ENCODE measurements around the gene SPATA31C1.
"Not testable (repeated sequence)": the region's sequence is repeated elsewhere in the genome, so short reads cannot be mapped to it uniquely, and the experiment has no call there.

Gene SPATA31C1

DNA sequence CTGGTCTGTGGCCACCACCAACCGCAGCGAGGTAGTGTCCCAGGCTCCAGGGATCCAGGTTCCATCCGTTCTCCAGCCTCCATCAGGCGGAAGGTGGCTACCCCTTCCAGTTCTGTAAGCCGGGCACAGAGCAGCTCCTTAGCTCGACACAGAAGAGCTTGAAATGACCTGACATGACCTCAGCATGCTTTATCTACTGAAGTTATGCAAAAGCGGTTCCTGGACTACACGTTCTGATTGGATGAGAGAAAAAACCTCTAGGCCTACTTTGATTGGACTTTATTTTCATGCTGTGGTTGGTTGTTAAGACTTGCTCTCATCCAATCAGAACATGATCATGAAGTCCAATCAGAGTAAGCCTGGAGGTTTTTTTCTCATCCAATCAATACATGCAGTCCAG is 21.3 kb downstream of the SPATA31C1 start:
- H3K4me3 Mint-ChIP-seq, ATAC-seq: not testable (repeated sequence)

DNA sequence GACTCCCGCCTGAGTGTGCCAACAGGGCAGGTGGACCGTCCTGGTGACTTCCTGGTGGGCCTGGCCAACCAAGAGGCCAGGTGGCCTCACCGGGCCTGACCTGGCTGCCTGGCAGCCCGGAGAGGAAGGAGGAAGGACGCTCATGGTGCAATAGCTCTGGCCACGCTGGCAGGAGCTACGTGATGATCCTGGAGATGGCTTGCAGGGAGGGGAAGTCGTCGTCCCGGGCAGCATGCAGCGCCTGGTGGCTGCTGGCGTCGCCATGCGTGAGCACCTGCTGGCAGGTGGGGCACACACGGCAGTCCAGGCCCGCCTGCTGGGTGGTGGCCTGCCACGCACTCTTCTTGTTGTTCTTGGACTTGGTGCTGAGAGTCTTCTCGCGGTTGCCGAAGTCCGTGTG is 26.3 kb downstream of the SPATA31C1 start:
- no peak for DNase-seq
- Mint-ChIP-seq H3K36me3 (ENCODE audit: low read depth) (no peaks in the 10 kb centered on the region), H3K27me3 (peaks cover 5% of the 10 kb centered on the region), H3K27ac (no peak overlapping the region), H3K4me1 (no peaks in the 10 kb centered on the region), H3K9me3 (no peaks in the 10 kb centered on the region), H3K4me3 (no peak overlapping the region)
- no peak for ATAC-seq

More for the DNA sequence above, 21.3 kb downstream of the SPATA31C1 start:
- not testable (repeated sequence) for H3K9me3 Mint-ChIP-seq; DNase-seq; H3K36me3 Mint-ChIP-seq (ENCODE audit: low read depth); H3K27ac Mint-ChIP-seq; H3K4me1 Mint-ChIP-seq
- peaks cover 13% of the 10 kb centered on the region for H3K27me3 Mint-ChIP-seq

DNA sequence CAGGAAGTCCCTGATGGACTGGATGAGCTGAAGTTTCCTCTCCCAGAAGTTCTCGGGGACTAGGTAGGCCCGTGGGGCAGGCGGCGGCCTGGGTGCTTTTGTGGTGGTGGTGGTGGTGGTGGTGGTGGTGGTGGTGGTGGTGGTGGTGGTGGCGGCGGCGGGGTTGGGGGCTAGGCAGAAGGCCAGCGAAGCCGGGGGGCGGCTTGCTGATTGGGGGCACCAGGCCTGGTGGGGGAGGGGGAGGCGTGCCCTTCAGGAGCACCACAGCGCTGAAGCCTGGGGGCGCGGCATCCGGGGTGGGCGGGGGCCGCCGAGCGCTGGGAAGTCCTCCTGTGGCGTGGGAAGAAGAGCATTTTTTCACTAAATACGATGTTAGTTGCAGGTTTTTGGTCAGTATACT is 26.9 kb downstream of the SPATA31C1 start:
- Mint-ChIP-seq H3K27me3 (peaks cover 5% of the 10 kb centered on the region), H3K4me3 (no peak overlapping the region), H3K27ac (no peak overlapping the region), H3K9me3 (no peaks in the 10 kb centered on the region), H3K4me1 (no peaks in the 10 kb centered on the region), H3K36me3 (ENCODE audit: low read depth) (no peaks in the 10 kb centered on the region)
- ATAC-seq (no peak), DNase-seq (no peak)

DNA sequence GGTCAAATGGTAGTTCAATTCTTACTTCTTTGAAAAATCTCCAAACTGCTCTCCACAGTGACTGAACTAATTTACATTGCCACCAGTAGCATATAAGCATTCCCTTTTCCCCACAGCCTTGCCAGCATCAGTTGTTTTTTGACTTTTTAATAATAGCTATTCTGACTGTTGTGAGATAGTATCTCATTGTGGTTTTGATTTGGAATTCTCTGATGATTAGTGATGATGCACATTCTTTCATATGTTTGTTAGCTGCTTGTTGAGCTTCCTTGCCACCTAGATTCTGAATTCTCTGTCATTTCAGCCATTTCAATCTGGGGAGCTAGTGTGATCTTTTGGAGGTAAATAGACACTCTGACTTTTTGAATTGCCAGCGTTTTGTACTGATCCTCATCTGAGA is 32.5 kb downstream of the SPATA31C1 start:
- Mint-ChIP-seq H3K9me3 (peaks cover 8% of the 10 kb centered on the region), H3K4me3 (no peak overlapping the region), H3K36me3 (ENCODE audit: low read depth) (no peaks in the 10 kb centered on the region), H3K27me3 (peaks cover 17% of the 10 kb centered on the region), H3K4me1 (no peaks in the 10 kb centered on the region), H3K27ac (no peak overlapping the region)
- ATAC-seq (no peak), DNase-seq (no peak)

DNA sequence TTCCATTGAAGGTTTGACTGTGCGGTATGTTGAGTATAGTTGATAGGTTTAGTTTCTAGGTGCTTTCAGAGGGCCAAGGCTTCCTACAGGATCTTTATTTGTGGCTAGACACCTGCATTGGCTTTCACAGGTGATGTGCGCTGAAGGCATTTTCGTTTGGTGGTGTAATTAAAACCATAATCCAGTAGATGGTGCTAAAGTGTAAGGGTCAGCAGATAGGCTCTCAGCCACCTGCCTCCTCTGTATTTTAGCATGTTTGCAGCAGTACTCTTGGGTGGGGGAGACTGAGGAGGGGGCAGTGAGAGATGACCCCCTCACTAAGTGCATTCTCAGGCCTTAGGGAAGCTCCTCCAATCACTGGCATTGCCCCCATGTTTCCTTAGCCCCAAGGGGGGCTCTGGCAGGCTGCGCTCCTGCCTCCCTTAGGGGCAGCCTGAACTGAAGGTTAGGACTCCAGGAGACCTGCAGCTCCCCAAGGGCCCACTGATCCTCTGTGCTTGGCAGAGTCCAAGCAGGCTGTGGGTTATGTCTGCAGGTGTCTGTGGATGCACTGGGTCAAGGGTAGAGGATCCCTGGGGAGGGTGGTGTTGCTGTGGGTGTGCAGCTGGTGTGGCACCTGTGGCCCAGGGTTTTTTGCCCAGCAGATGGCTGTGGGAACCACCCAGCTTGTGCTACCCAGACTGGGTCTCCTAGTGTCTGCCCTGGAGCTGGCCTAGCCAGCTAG is 33.2 kb downstream of the SPATA31C1 start:
- DNase-seq (no peak), ATAC-seq (no peak)
- Mint-ChIP-seq H3K27me3 (peaks cover 19% of the 10 kb centered on the region), H3K36me3 (ENCODE audit: low read depth) (no peaks in the 10 kb centered on the region), H3K27ac (no peak overlapping the region), H3K4me1 (no peaks in the 10 kb centered on the region), H3K4me3 (no peak overlapping the region), H3K9me3 (peaks cover 8% of the 10 kb centered on the region)

DNA sequence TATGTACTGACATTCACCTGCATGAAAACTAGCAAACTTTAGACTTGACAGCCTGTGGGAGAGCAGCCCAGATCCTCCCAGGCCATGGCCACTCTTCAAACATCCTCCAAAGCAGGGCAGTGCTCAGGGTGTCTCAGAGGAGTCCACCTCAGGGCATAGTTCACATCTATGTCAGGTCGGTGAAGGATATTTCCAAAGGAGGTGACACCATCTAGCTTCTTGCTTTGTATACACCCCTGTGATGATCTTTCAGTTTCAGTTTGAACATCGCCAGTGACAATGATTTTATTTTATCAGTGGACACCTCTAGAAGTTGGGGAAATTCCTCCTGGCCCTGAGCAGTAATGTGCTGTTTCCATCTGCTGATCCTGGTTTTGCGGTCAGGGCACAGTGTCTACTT is 36.5 kb downstream of the SPATA31C1 start:
- H3K27me3 Mint-ChIP-seq = peaks cover 20% of the 10 kb centered on the region
- peaks cover 8% of the 10 kb centered on the region for H3K9me3 Mint-ChIP-seq
- no peak overlapping the region for H3K27ac Mint-ChIP-seq
- H3K4me3 Mint-ChIP-seq = no peak overlapping the region
- H3K4me1 Mint-ChIP-seq = no peaks in the 10 kb centered on the region
- H3K36me3 Mint-ChIP-seq (ENCODE audit: low read depth) = no peaks in the 10 kb centered on the region
- no peak for ATAC-seq
- DNase-seq = no peak

DNA sequence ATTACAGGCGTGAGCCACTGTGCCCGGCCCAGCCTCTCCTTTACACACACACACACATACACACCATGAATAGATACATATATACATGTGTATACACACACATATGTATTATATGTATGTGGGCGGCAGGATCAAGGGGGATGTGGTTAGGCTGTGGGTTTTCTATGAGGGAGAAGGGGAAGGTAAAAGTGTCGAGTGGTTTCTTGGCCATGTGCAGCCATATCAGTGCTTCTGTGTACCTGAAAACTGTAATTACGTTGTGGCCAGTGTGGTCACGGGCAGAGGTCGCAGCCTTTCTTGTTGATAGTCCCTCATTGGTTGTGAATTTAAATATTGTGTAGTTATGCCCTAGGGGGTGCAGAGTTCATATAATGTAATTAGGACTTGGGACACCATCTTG is 40.1 kb downstream of the SPATA31C1 start:
- no peaks in the 10 kb centered on the region for H3K9me3 Mint-ChIP-seq
- H3K36me3 Mint-ChIP-seq (ENCODE audit: low read depth) = no peaks in the 10 kb centered on the region
- peak; percentile 20 for ATAC-seq
- no peaks in the 10 kb centered on the region for H3K4me1 Mint-ChIP-seq
- peaks cover 21% of the 10 kb centered on the region for H3K27me3 Mint-ChIP-seq
- H3K27ac Mint-ChIP-seq = no peak overlapping the region
- no peak overlapping the region for H3K4me3 Mint-ChIP-seq
- DNase-seq = no peak

DNA sequence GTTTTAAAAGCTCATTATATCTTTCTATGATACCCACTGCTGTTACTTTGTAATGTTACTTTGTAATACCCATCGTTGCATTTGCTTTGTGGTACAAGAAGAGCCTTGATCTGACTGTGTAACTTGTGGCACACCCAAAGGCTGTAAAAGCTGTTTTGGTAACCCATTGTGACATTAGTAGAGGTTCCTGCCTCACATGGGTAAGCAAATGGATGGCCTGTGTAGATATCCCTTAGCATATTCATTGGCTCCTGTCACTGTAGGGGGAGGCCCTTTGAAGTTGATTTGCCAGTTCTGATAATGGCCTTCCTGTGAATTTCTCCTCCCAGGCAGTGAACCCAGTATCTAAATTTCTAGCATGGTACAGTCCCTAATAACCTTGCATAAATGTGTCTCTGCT is 40.8 kb downstream of the SPATA31C1 start:
- Mint-ChIP-seq H3K9me3 (no peaks in the 10 kb centered on the region), H3K4me3 (no peak overlapping the region), H3K36me3 (ENCODE audit: low read depth) (no peaks in the 10 kb centered on the region), H3K27ac (no peak overlapping the region), H3K27me3 (peaks cover 21% of the 10 kb centered on the region), H3K4me1 (no peaks in the 10 kb centered on the region)
- DNase-seq (no peak), ATAC-seq (no peak)

DNA sequence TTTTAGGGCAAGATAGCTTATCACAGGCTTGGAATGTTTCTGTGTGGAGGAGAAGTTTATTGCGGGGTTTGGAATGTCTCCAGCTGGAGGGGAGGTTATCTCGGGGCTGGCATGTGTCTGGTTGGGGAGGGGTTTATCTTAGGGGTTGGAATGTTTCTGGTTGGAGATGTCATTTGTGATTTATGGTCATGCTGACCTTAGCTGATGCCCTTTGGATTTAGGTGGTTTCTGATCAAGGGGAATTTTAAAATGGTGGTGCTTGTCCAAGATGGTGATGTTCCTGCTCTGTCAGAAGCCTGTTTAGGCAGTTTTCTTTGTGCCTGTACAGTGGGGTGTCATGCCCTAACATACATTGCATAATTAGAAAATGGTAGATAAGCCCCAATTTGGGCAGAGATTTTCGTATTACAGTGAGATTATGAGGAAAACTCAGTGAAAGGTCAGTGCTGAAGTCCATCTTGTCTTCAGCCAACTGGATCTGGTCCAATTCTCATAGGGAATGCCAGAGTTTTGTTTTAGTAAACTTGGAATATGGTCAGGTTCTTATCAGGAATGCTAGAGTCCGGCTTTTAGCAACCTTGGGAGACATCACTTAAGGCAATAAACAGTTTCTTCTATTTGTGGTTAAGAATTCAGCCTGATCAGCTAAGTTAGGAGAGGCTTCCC is 42.3 kb downstream of the SPATA31C1 start:
- ATAC-seq (no peak), DNase-seq (no peak)
- no peaks in the 10 kb centered on the region for H3K4me1 Mint-ChIP-seq
- no peaks in the 10 kb centered on the region for H3K36me3 Mint-ChIP-seq (ENCODE audit: low read depth)
- peaks cover 17% of the 10 kb centered on the region for H3K27me3 Mint-ChIP-seq
- H3K27ac Mint-ChIP-seq = no peak overlapping the region
- H3K4me3 Mint-ChIP-seq = no peak overlapping the region
- no peaks in the 10 kb centered on the region for H3K9me3 Mint-ChIP-seq

DNA sequence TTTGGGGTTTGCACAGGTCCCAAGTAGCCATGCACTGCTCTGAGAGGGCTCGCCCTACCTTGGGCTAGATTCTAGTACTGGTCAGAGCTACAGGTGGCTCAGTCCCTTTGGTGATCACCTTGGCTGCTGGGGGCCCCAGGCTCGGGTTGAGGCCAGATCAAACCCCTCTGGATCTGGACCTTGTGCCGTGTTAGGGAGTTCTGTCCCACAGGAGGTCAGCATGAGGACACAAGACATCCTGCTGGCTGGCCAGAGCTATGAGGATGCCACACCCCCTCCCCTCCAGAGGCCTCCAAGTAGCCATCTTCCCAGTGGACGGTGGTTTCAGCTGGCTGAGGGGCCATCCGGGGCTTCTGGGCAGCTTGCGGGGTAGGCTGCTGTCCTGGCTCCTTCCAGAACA is 46.0 kb downstream of the SPATA31C1 start:
- Mint-ChIP-seq H3K36me3 (ENCODE audit: low read depth) (peaks cover 6% of the 10 kb centered on the region), H3K27ac (no peak overlapping the region), H3K4me3 (no peak overlapping the region), H3K9me3 (no peaks in the 10 kb centered on the region), H3K4me1 (no peaks in the 10 kb centered on the region), H3K27me3 (peaks cover 11% of the 10 kb centered on the region)
- DNase-seq = no peak
- ATAC-seq = peak; percentile 34

DNA sequence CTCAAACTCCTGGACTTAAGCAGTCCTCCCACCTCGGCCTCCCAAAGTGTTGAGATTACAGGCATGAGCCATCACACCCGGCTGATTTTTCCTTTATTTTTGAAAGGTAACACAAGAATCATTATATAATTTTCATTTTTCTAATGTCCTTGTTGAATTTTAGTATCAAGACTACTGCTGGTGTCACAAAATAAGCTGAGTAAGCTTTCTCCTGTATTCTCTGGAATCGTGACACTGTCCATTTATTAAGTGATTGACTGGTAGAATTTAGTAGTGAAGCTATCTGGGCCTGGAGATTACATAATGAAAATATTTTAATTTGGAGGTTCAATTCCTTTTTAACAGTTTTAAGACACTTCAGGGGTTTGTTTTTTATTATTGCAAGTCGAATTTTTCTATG is 47.1 kb downstream of the SPATA31C1 start:
- H3K4me3 Mint-ChIP-seq = no peak overlapping the region
- ATAC-seq (no peak), DNase-seq (no peak)
- no peaks in the 10 kb centered on the region for H3K4me1 Mint-ChIP-seq
- no peaks in the 10 kb centered on the region for H3K9me3 Mint-ChIP-seq
- H3K36me3 Mint-ChIP-seq (ENCODE audit: low read depth) = peaks cover 6% of the 10 kb centered on the region
- H3K27me3 Mint-ChIP-seq = peaks cover 7% of the 10 kb centered on the region
- no peak overlapping the region for H3K27ac Mint-ChIP-seq

DNA sequence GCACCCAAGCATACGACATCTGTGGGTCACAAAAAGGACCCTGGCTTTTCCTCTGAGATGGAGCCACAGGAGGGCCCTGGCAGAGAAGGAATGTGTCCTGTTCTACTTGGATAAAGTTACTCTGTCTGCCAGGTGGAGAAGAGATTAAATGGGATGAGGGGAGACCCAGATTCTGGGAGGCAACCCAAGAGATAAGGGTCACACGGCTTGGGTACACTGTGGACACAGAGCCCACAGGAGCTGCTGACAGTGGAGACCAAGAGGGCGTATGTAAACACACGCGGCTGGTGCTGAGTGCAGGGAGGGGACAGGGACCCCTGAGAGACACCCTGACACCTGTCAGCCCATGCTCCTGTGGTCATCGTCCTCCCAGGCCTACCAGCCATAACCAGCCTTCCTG is 50.4 kb downstream of the SPATA31C1 start:
- Mint-ChIP-seq H3K4me3 (no peak overlapping the region), H3K36me3 (ENCODE audit: low read depth) (peaks cover 6% of the 10 kb centered on the region), H3K27ac (no peak overlapping the region), H3K4me1 (peaks cover 4% of the 10 kb centered on the region), H3K9me3 (no peaks in the 10 kb centered on the region), H3K27me3 (no peaks in the 10 kb centered on the region)
- ATAC-seq (no peak), DNase-seq (no peak)

DNA sequence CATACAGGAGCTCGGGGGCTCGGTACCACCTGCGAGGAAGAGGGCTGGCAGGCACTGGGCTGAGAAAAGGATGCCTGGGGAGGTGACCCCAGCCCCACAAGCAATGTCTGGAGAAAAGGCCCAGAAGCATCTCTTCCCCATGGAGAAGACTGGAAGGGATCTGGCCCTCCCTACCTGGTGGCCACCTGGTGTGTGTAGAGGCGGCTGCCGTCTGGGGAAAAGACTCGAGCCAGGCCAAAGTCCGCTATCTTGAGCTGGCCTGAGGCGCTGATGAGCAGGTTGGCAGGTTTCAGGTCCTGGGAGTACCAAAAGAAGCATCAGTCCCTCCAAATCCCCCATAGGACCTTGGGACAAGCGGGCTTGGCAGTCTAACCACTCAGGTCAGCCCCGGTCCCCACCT is 52.8 kb downstream of the SPATA31C1 start:
- Mint-ChIP-seq H3K4me1 (peaks cover 22% of the 10 kb centered on the region), H3K27ac (no peak overlapping the region), H3K4me3 (no peak overlapping the region), H3K27me3 (no peaks in the 10 kb centered on the region), H3K9me3 (no peaks in the 10 kb centered on the region), H3K36me3 (ENCODE audit: low read depth) (peaks cover 6% of the 10 kb centered on the region)
- DNase-seq = no peak
- no peak for ATAC-seq

DNA sequence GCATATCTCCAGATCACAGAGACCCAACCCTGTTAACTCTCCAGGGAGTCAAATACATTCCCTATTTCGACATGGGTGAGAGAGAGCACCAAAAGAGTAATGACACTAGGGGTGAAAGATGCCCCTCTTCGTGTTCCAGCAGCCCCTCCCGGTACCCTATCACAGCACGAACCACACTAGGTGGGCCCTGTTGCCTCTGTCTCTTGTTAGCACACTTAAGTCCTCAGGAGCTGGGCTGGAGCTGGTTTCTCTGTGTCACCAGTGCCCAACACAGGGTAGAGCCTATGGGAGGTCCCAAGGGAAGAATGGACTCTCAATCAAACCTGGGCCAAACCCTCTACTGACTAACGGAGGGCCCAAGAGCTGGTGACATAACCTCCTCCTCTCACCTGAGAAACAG is 55.4 kb downstream of the SPATA31C1 start:
- Mint-ChIP-seq H3K4me1 (peaks cover 22% of the 10 kb centered on the region), H3K36me3 (ENCODE audit: low read depth) (no peaks in the 10 kb centered on the region), H3K27me3 (no peaks in the 10 kb centered on the region), H3K9me3 (no peaks in the 10 kb centered on the region), H3K27ac (no peak overlapping the region), H3K4me3 (peak overlapping the region; percentile 84)
- DNase-seq (no peak), ATAC-seq (no peak)
